Mononuclear cell (primary cell): Measurements from ENCODE around the gene IFI27L1. TPM values are rescaled to one million over a fixed set of nuclear protein-coding genes. Genes with fewer than 3 reads are reported as not detected.
"Not testable (repeated sequence)": the region's sequence is repeated elsewhere in the genome, so short reads cannot be mapped to it uniquely, and the experiment has no call there.

Experiments
- H3K27me3 ChIP-seq: 2 replicates; pipeline ENCODE4 v1.6.0; 2011; ENCODE audit warnings: low read length, control low read depth; ENCODE audit not compliant: insufficient read depth
- H3K4me1 ChIP-seq: 2 replicates; pipeline ENCODE4 v1.5.1; 2011; ENCODE audit warnings: mild to moderate bottlenecking, low read length, control low read depth; ENCODE audit not compliant: insufficient read depth
- H3K4me3 ChIP-seq: 2 replicates; pipeline ENCODE4 v1.5.1; 2011; ENCODE audit warnings: mild to moderate bottlenecking, low read length, moderate library complexity
- H3K9me3 ChIP-seq: 2 replicates; pipeline ENCODE4 v1.5.1; 2011; ENCODE audit warnings: low read depth, mild to moderate bottlenecking, control low read depth, low read length
- total RNA-seq: library from RNA; depleted of rRNA; stranded (reverse); fragments of >200 nt; gene quantifications from one replicate; pipeline ENCODE4 v1.2.3, GENCODE V29; 2012

Gene IFI27L1
- total RNA-seq, 1 donor = 1.0 TPM

- H3K27me3 ChIP-seq = no peaks in the 10 kb centered on the region
- peaks cover 19% of the 10 kb centered on the region for H3K4me1 ChIP-seq
- H3K4me3 ChIP-seq = no peak overlapping the region
- H3K9me3 ChIP-seq = no peaks in the 10 kb centered on the region
These were observed 24.4 kb upstream of the IFI27L1 start for GRCh38 chr14:94056579-94057308.

GRCh38 chr14:94058128-94058673 is 22.9 kb upstream of the IFI27L1 start:
- no peak overlapping the region for H3K4me3 ChIP-seq
- no peaks in the 10 kb centered on the region for H3K9me3 ChIP-seq
- H3K27me3 ChIP-seq = no peaks in the 10 kb centered on the region
- peaks cover 19% of the 10 kb centered on the region for H3K4me1 ChIP-seq

- Histone ChIP-seq H3K27me3 (no peaks in the 10 kb centered on the region), H3K4me1 (peaks cover 19% of the 10 kb centered on the region), H3K4me3 (no peak overlapping the region), H3K9me3 (no peaks in the 10 kb centered on the region)
These were observed 22.4 kb upstream of the IFI27L1 start for GRCh38 chr14:94058674-94059138.

- Histone ChIP-seq H3K4me1 (peaks cover 22% of the 10 kb centered on the region), H3K9me3 (no peaks in the 10 kb centered on the region), H3K4me3 (no peak overlapping the region), H3K27me3 (no peaks in the 10 kb centered on the region)
These were observed 21.1 kb upstream of the IFI27L1 start for GRCh38 chr14:94059998-94060397.

GRCh38 chr14:94062344-94062940 is 18.7 kb upstream of the IFI27L1 start:
- H3K4me3 ChIP-seq = no peak overlapping the region
- no peaks in the 10 kb centered on the region for H3K27me3 ChIP-seq
- peaks cover 22% of the 10 kb centered on the region for H3K4me1 ChIP-seq
- H3K9me3 ChIP-seq = no peaks in the 10 kb centered on the region

GRCh38 chr14:94066089-94066676 is 14.9 kb upstream of the IFI27L1 start:
- H3K27me3 ChIP-seq = no peaks in the 10 kb centered on the region
- H3K4me1 ChIP-seq = peaks cover 10% of the 10 kb centered on the region
- peaks cover 8% of the 10 kb centered on the region for H3K9me3 ChIP-seq
- H3K4me3 ChIP-seq = no peak overlapping the region

- not testable (repeated sequence) for H3K4me3 ChIP-seq, H3K27me3 ChIP-seq, H3K4me1 ChIP-seq
- peaks cover 25% of the 10 kb centered on the region for H3K9me3 ChIP-seq
These were observed 9.0 kb upstream of the IFI27L1 start for GRCh38 chr14:94072076-94072475.

GRCh38 chr14:94074534-94074933 is 6.6 kb upstream of the IFI27L1 start:
- peaks cover 25% of the 10 kb centered on the region for H3K9me3 ChIP-seq

GRCh38 chr14:94075008-94075407 is 6.1 kb upstream of the IFI27L1 start:
- Histone ChIP-seq H3K4me3 (no peak overlapping the region), H3K4me1 (peaks cover 35% of the 10 kb centered on the region), H3K27me3 (no peaks in the 10 kb centered on the region), H3K9me3 (peaks cover 21% of the 10 kb centered on the region)

More at GRCh38 chr14:94074534-94074933, 6.6 kb upstream of the IFI27L1 start:
- Histone ChIP-seq H3K4me3 (no peak overlapping the region), H3K27me3 (no peaks in the 10 kb centered on the region), H3K4me1 (peaks cover 30% of the 10 kb centered on the region)

GRCh38 chr14:94077111-94077821 is 3.8 kb upstream of the IFI27L1 start:
- H3K4me3 ChIP-seq = no peak overlapping the region
- H3K27me3 ChIP-seq = no peaks in the 10 kb centered on the region
- H3K4me1 ChIP-seq = peaks cover 49% of the 10 kb centered on the region
- peaks cover 17% of the 10 kb centered on the region for H3K9me3 ChIP-seq

GRCh38 chr14:94077823-94078222 is 3.3 kb upstream of the IFI27L1 start:
- Histone ChIP-seq H3K9me3 (peaks cover 17% of the 10 kb centered on the region), H3K27me3 (no peaks in the 10 kb centered on the region), H3K4me1 (peaks cover 49% of the 10 kb centered on the region), H3K4me3 (no peak overlapping the region)

- peaks cover 49% of the 10 kb centered on the region for H3K4me1 ChIP-seq
These were observed 1.1 kb upstream of the IFI27L1 start for GRCh38 chr14:94079891-94080620.

GRCh38 chr14:94081386-94081820 is 293 bp downstream of the IFI27L1 start:
- H3K4me1 ChIP-seq = peaks cover 44% of the 10 kb centered on the region
- H3K9me3 ChIP-seq = no peaks in the 10 kb centered on the region
- H3K27me3 ChIP-seq = no peaks in the 10 kb centered on the region
- peak overlapping the region; percentile 96 for H3K4me3 ChIP-seq

More at GRCh38 chr14:94079891-94080620, 1.1 kb upstream of the IFI27L1 start:
- Histone ChIP-seq H3K4me3 (peak overlapping the region; percentile 96), H3K9me3 (peaks cover 7% of the 10 kb centered on the region), H3K27me3 (no peaks in the 10 kb centered on the region)

- H3K4me1 ChIP-seq = no peaks in the 10 kb centered on the region
- H3K9me3 ChIP-seq = no peaks in the 10 kb centered on the region
- H3K4me3 ChIP-seq = no peak overlapping the region
- no peaks in the 10 kb centered on the region for H3K27me3 ChIP-seq
These were observed 6.8 kb downstream of the IFI27L1 start for GRCh38 chr14:94087891-94088290.
